IPS DF 6.9 (cell line): ENCODE results near the gene SPANXN3.
"Not testable (repeated sequence)": the region's sequence is repeated elsewhere in the genome, so short reads cannot be mapped to it uniquely, and the experiment has no call there.

Source experiments
- DNase-seq: peaks from one replicate; pipeline ENCODE4 v3.0.0-alpha.2; 2013; ENCODE audit warnings: low read depth, low spot score
- H3K27ac ChIP-seq: one replicate; pipeline ENCODE4 v1.5.1; 2013; ENCODE audit warnings: low read length, control low read depth
- H3K27me3 ChIP-seq: 2 replicates; pipeline ENCODE4 v1.6.1; 2013; ENCODE audit warnings: mild to moderate bottlenecking, low read length; ENCODE audit not compliant: control insufficient read depth, insufficient read depth
- H3K36me3 ChIP-seq: 2 replicates; pipeline ENCODE4 v1.6.1; 2013; ENCODE audit warnings: low read length; ENCODE audit not compliant: control insufficient read depth, insufficient read depth
- H3K4me1 ChIP-seq: 2 replicates; pipeline ENCODE4 v1.6.1; 2013; ENCODE audit warnings: low read length; ENCODE audit not compliant: control insufficient read depth, insufficient read depth
- H3K4me3 ChIP-seq: 2 replicates; pipeline ENCODE4 v1.5.1; 2013; ENCODE audit warnings: mild to moderate bottlenecking, low read length
- H3K9me3 ChIP-seq: 2 replicates; pipeline ENCODE4 v1.6.1; 2013; ENCODE audit warnings: low read length, inconsistent platforms; ENCODE audit not compliant: control insufficient read depth, insufficient read depth
- WGBS: extraction: QIAGEN DNeasy Blood & Tissue Kit; methylation state at CpG from one replicate; pipeline ENCODE4 v1.1.7; 2013; ENCODE audit warnings: mixed read lengths, missing lambda C conversion rate; ENCODE audit not compliant: insufficient read length, insufficient coverage; 5-methylcytosine and 5-hydroxymethylcytosine counted together

The SPANXN3 gene, protein sequence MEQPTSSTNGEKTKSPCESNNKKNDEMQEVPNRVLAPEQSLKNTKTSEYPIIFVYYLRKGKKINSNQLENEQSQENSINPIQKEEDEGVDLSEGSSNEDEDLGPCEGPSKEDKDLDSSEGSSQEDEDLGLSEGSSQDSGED

DNA sequence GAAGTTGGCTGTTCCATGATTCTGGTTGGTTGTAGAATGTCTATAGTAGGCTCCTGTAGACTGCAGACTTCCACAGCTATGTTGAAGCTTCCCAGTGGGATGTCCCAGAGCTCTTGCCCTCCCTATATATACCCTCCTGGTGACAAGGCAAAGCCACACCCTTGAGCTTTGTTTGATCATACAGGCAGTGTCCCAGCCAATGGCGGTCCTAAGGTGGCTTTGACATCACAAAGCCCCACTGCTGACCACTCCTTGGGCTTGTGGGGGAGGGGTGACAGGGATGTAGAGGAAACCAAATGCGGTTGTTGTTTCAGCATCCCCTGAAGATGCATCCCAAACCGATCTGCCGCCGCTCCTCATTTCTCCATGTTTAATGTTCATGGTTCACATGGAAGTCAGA lies at the start of gene SPANXN3:
Gene SPANXN3 (minus strand): TSS at position 101 of the 400 bp plus-strand sequence. CDS start 84 bp downstream, at position 17.
- H3K36me3 ChIP-seq, H3K27ac ChIP-seq, H3K4me1 ChIP-seq, H3K9me3 ChIP-seq, H3K4me3 ChIP-seq, DNase-seq, H3K27me3 ChIP-seq: not testable (repeated sequence)
- WGBS = no CpG with 5 or more reads among the region's 5 CpGs

DNA sequence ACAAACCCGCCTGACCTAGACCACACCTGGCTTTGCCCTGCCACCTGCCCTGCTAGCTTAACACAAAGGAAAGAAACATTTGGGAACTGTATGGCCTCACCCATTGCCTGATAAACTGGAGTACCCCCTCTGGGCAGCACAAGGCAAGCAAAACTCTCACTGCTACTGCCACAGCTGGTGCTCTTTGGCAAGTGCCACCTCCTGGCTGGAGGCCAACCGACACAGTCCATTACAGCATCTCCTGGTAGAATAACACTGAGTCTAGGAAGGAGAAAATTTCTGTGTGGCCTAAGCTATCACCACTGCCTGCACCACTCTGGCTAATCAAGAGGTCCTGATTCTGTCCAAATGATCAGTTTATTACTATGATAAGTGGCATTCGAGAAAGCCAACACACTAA lies 18.9 kb upstream of the SPANXN3 start:
- no CpG with 5 or more reads among the region's 3 CpGs for WGBS
- DNase-seq = no peak
- Histone ChIP-seq H3K36me3 (no peaks in the 10 kb centered on the region), H3K4me1 (no peaks in the 10 kb centered on the region), H3K9me3 (no peaks in the 10 kb centered on the region; the same call in 1 of the 2 replicates), H3K27me3 (no peaks in the 10 kb centered on the region), H3K27ac (no peak overlapping the region), H3K4me3 (no peak overlapping the region)

DNA sequence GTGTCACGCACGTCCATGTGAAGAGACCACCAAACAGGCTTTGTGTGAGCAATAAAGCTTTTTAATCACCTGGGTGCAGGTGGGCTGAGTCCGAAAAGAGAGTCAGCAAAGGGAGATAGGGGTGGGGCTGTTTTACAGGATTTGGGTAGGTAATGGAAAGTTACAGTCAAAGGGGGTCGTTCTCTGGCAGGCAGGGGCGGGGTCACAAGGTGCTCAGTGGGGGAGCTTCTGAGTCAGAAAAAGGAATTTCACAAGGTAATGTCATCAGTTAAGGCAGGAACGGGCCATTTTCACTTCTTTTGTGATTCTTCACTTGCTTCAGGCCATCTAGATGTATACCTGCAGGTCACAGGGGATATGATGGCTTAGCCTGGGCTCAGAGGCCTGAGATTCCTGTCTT lies 15.1 kb downstream of the SPANXN3 start:
- H3K36me3 ChIP-seq, H3K27ac ChIP-seq, H3K9me3 ChIP-seq, H3K27me3 ChIP-seq, H3K4me1 ChIP-seq, DNase-seq, H3K4me3 ChIP-seq: not testable (repeated sequence)
- no CpG with 5 or more reads among the region's 6 CpGs for WGBS

DNA sequence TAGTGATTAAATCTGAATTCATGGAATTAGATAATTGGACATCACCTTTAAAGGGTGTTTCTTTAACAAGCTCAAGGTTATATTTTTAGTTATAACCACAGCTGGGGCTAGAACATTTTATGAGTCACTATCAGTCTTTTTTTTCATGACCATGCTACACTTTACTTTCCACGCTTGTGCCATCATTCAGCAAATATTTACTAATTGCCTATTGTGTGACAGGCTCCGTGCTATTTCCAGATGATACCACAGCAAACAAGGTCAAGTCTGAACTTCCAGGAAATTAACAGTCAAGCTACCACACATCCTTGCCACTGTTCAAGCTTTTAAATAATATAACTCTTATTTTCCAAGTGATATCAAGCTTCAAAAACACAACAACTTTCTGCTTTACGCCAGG lies 16.5 kb downstream of the SPANXN3 start:
- Histone ChIP-seq H3K27ac (no peak overlapping the region), H3K27me3 (no peaks in the 10 kb centered on the region), H3K4me1 (no peaks in the 10 kb centered on the region), H3K36me3 (no peaks in the 10 kb centered on the region), H3K9me3 (no peaks in the 10 kb centered on the region), H3K4me3 (no peak overlapping the region)
- DNase-seq = no peak
- WGBS = no CpG with 5 or more reads among the region's 3 CpGs

DNA sequence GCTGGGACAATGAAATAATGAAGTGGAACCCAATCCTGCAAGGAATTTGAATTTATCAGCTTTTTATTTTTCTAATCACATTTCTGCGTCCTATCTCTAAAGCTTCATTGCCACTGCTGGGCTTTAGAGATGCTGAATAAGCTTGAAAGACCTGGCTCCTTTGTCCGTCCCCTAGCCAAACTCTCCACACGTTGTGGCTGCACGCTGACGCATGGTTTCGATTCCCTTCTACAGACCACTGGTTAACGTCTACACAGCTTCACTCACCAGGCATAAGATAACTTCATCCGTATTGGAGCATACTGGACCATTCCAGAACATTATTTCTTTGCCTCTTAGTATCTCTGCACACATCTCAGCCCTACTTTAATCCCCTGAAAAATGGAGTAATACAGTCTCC lies 31.2 kb downstream of the SPANXN3 start:
- no peaks in the 10 kb centered on the region for H3K4me1 ChIP-seq
- no peak overlapping the region for H3K27ac ChIP-seq
- H3K4me3 ChIP-seq = no peak overlapping the region
- DNase-seq = no peak
- WGBS = no CpG with 5 or more reads among the region's 8 CpGs
- no peaks in the 10 kb centered on the region for H3K9me3 ChIP-seq
- H3K27me3 ChIP-seq = no peaks in the 10 kb centered on the region
- H3K36me3 ChIP-seq = no peaks in the 10 kb centered on the region

DNA sequence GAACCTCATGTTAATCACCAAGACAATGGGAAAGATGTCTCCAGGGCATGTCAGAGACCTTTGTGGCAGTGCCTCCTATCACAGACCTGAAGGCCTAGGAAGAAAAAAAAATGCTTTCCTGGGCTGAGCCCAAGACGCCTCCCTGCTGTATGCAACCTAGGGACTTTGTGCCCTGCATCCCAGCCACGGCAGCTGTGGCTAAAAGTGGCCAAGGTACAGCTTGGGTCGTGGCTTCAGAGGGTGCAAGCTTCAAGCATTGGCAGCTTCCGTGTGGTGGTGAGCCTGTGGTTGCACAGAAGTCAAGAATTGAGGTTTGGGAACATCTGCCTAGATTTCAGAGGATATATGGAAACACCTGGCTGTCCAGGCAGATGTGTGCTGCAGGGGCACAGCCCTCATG lies 40.5 kb downstream of the SPANXN3 start:
- H3K27me3 ChIP-seq = no peaks in the 10 kb centered on the region
- WGBS = no CpG with 5 or more reads among the region's 4 CpGs
- DNase-seq = no peak

DNA sequence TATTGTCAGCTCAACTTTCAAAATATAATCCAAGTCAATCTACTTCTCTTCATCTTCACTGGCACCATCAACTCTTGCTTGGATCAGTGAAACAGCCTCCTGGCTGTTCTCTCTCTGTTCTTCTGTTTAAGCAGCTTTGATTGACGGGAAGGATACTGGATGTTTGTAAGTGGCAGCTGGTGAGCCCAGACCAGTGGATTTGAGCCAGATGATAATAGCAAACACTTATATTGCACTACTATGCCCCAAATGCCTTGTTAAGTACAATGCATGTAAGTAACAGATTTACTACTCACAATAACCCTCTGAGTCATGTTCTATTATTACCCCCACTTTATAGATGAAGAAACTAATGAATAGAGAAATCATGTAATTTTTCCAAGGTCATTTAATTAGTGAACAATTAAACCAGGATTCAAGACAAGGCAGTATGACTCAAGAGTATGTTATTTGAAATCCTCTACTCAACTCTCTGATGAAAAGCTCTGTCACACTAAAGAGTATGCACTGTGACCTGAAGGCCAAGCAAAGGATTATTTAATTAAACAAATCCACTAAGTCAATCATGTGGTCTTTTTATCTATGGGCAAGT lies 44.8 kb downstream of the SPANXN3 start:
- H3K27ac ChIP-seq = no peak overlapping the region
- no peaks in the 10 kb centered on the region for H3K27me3 ChIP-seq
- no CpG with 5 or more reads among the region's 1 CpG for WGBS

More for the DNA sequence above, 40.5 kb downstream of the SPANXN3 start:
- H3K4me3 ChIP-seq = no peak overlapping the region
- H3K36me3 ChIP-seq = no peaks in the 10 kb centered on the region
- H3K4me1 ChIP-seq = no peaks in the 10 kb centered on the region
- no peak overlapping the region for H3K27ac ChIP-seq
- H3K9me3 ChIP-seq = no peaks in the 10 kb centered on the region

DNA sequence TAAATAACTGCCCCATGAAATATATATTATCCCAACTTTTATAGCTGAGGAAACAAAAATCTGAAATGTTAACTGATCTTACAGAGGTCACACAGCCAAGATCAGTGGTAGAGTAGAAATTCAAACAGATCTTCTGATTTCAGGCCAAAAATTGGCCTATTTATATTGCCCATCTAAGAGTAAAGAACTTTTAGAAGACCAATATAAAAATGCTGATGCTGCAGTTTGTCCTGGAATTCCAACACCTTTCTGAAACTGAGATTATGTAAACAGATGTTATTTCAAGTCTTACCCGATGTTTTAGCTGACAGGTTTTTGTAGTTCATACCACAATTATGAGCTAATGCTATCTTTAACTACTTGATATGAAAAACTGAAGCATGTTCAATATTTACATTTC lies 51.1 kb downstream of the SPANXN3 start:
- Histone ChIP-seq H3K9me3 (no peaks in the 10 kb centered on the region), H3K4me3 (no peak overlapping the region), H3K27ac (no peak overlapping the region), H3K36me3 (no peaks in the 10 kb centered on the region), H3K4me1 (no peaks in the 10 kb centered on the region), H3K27me3 (no peaks in the 10 kb centered on the region)
- DNase-seq = no peak
- WGBS = no CpG with 5 or more reads among the region's 1 CpG

More for the DNA sequence above, 44.8 kb downstream of the SPANXN3 start:
- no peak for DNase-seq
- Histone ChIP-seq H3K9me3 (no peaks in the 10 kb centered on the region), H3K36me3 (no peaks in the 10 kb centered on the region), H3K4me1 (no peaks in the 10 kb centered on the region), H3K4me3 (no peak overlapping the region)

DNA sequence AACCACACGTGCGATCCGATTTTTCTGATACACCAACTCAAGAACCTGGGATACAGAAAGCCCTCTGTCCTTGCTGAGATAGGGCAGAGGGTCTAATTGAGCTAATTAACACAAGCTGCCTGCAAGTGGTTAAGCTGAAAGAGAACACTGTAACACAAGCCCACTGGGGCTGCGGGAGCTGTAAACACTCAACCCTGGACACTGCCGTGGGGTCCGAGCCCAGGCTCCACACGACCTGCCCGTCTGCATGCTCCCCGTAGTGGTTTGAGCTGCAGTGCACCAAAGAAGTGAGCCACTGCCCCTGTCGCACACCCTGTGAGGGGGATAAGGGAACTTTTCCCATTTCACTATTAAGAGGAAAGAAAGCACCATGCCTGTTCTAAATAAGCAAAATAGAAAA lies 54.6 kb downstream of the SPANXN3 start:
- no peak overlapping the region for H3K4me3 ChIP-seq
- H3K27me3 ChIP-seq = no peaks in the 10 kb centered on the region
- WGBS = no CpG with 5 or more reads among the region's 10 CpGs
- no peaks in the 10 kb centered on the region for H3K9me3 ChIP-seq
- no peaks in the 10 kb centered on the region for H3K4me1 ChIP-seq
- DNase-seq = no peak
- no peak overlapping the region for H3K27ac ChIP-seq
- no peaks in the 10 kb centered on the region for H3K36me3 ChIP-seq

DNA sequence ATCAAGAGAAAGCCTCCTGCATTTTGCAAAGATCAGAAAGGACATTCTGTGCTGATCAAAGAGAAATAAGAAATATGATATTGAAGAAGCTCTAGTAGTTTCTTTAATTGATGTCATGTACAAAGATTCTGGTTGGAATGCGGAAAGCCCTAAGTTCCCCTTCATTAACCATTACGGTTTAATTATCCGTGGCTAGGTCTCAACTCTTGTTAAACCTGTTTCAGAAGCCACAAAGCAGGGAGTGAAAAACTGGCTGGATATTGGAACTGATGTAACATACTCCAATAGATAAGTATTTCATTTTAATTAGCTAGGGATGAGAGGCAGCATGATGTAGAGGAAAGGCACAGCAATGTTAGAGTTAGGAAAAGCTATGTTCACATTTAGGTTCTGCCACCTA lies 55.7 kb downstream of the SPANXN3 start:
- no peak overlapping the region for H3K27ac ChIP-seq
- H3K4me1 ChIP-seq = no peaks in the 10 kb centered on the region
- H3K27me3 ChIP-seq = no peaks in the 10 kb centered on the region
- H3K9me3 ChIP-seq = no peaks in the 10 kb centered on the region
- no peaks in the 10 kb centered on the region for H3K36me3 ChIP-seq
- no peak for DNase-seq
- WGBS = no CpG with 5 or more reads among the region's 3 CpGs
- H3K4me3 ChIP-seq = no peak overlapping the region
